Neural cell (in vitro differentiated cells): ENCODE measurements around the gene POLH.

Experiments used
- EZH2 ChIP-seq: fragments of 200-600, 300-800 bp; shearing (Covaris generic), sonication (generic); IDR thresholded peaks from 2 replicates; pipeline ENCODE4 v1.6.1; 2014; ENCODE audit warnings: antibody characterized with exemption, low read length, borderline replicate concordance, mild to moderate bottlenecking; ENCODE audit not compliant: insufficient read depth, poor library complexity, severe bottlenecking
- TF ChIP-seq, protein P1 (sequence below): IDR thresholded peaks from 2 replicates; pipeline ENCODE4 v1.6.1; 2012; ENCODE audit warnings: borderline replicate concordance

DNA sequence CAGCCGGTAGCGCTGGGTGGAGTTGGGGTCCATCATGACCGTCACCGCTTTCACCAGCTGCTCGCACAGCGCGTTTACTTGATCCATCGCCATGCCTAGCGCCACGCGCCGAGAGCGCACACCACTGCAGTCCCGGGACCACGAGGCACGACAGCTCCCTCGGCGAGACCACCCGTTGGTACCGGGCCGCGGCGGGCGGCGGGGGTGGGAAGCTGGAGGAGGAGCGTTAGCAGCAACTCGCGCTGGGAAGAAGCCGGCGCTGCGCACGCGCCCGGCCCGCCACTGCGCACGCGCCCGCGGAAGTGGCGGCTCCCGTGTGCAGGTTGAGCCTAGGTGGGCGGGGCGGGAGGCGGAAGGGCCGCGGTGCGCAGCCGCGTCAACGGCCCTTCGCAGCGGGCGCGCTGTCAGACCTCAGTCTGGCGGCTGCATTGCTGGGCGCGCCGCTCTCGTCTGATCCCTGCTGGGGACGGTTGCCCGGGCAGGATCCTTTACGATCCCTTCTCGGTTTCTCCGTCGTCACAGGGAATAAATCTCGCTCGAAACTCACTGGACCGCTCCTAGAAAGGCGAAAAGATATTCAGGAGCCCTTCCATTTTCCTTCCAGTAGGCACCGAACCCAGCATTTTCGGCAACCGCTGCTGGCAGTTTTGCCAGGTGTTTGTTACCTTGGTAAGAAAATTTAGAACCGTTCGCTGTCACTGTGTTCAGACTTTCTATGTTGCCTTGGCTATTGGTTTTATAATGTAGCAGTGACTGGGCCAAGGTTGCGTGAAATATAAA, at the start of gene POLH, which contains the start of gene XPO5:
- TF ChIP-seq EZH2: no peak
- TF ChIP-seq, protein P1, sequence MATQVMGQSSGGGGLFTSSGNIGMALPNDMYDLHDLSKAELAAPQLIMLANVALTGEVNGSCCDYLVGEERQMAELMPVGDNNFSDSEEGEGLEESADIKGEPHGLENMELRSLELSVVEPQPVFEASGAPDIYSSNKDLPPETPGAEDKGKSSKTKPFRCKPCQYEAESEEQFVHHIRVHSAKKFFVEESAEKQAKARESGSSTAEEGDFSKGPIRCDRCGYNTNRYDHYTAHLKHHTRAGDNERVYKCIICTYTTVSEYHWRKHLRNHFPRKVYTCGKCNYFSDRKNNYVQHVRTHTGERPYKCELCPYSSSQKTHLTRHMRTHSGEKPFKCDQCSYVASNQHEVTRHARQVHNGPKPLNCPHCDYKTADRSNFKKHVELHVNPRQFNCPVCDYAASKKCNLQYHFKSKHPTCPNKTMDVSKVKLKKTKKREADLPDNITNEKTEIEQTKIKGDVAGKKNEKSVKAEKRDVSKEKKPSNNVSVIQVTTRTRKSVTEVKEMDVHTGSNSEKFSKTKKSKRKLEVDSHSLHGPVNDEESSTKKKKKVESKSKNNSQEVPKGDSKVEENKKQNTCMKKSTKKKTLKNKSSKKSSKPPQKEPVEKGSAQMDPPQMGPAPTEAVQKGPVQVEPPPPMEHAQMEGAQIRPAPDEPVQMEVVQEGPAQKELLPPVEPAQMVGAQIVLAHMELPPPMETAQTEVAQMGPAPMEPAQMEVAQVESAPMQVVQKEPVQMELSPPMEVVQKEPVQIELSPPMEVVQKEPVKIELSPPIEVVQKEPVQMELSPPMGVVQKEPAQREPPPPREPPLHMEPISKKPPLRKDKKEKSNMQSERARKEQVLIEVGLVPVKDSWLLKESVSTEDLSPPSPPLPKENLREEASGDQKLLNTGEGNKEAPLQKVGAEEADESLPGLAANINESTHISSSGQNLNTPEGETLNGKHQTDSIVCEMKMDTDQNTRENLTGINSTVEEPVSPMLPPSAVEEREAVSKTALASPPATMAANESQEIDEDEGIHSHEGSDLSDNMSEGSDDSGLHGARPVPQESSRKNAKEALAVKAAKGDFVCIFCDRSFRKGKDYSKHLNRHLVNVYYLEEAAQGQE: peak; percentile 47
